ENCODE measurements around the gene MYO1D. TPM values are rescaled to one million over a fixed set of nuclear protein-coding genes. Genes with fewer than 3 reads are reported as not detected.

MYO1D gene
- total and polyA plus RNA-seq, 2 of the 13 experiments (the other 11 are each of a cell fraction or from before 2014, with no cell fraction given): 13.2 to 17.3 TPM

- Histone ChIP-seq H3K9me3 (ENCODE audit: low read length) (no peaks in the 10 kb centered on the region), H3K27ac (ENCODE audit: extremely low read length, insufficient read depth, low read length) (no peak overlapping the region), H3K9ac (ENCODE audit: insufficient read depth, low read depth, low read length) (no peak overlapping the region), H2AFZ (ENCODE audit: low read length) (no peak overlapping the region), H3K4me2 (ENCODE audit: low read depth, low read length) (no peak overlapping the region), H3K4me1 (ENCODE audit: insufficient read depth, low read length) (no peaks in the 10 kb centered on the region), H4K20me1 (ENCODE audit: insufficient read depth, low read length) (no peaks in the 10 kb centered on the region), H3K27me3 (ENCODE audit: control insufficient read depth in 1 of 2, insufficient read depth in 2 of 2, low read length in 2 of 2) (no peaks in the 10 kb centered on the region; a peak in 1 of 5 replicates), H3K36me3 (replicated peaks in 1 of 2; ENCODE audit: control insufficient read depth in 1 of 2, insufficient read depth in 2 of 2, low read length in 2 of 2) (no peaks in the 10 kb centered on the region), H3K79me2 (ENCODE audit: insufficient read depth, low read length) (no peaks in the 10 kb centered on the region), H3K4me3 (replicated peaks in 1 of 3; ENCODE audit: insufficient read depth in 1 of 3, low read depth in 2 of 3, low read length in 3 of 3) (no peak overlapping the region)
- ATAC-seq (no peak), FAIRE-seq (no peak), DNase-seq (ENCODE audit: low spot score) (no peak)
- 98% methylated on average over 2 of the region's 2 CpGs for WGBS (ENCODE audit: low lambda C conversion rate)
- intact Hi-C loops (cut with micrococcal nuclease; ENCODE audit: unreplicated experiment) (no loop called here), in situ Hi-C loops (cut with HindIII; ENCODE audit: extremely low pct_ligation_motif_present, low pct_unique_long_range_greater_than_20kb) (no loop called here)
- POLR2A ChIA-PET: no interaction called here
- BruUV-seq (replicated peaks): no TSS peak
- CTCF ChIA-PET (ENCODE audit: low intra/inter-chr PET ratio, low total read pairs): no interaction called here
- TF ChIP-seq RFX3 (CRISPR knock-in tag; IDR thresholded peaks at IDR 0.05) (no peak), NFKBIZ (CRISPR knock-in tag; IDR thresholded peaks at IDR 0.05) (no peak), ZNF468 (CRISPR knock-in tag; IDR thresholded peaks at IDR 0.05) (no peak), HNRNPUL1 (IDR thresholded peaks at IDR 0.05; ENCODE audit: low read depth, low read length) (no peak), NR2C2 (CRISPR knock-in tag; IDR thresholded peaks at IDR 0.05; ENCODE audit: borderline replicate concordance) (no peak), THRA (CRISPR knock-in tag; IDR thresholded peaks at IDR 0.05; ENCODE audit: borderline replicate concordance) (no peak), ZNF564 (CRISPR knock-in tag; IDR thresholded peaks at IDR 0.05) (no peak), ZNF224 (CRISPR knock-in tag; IDR thresholded peaks at IDR 0.05) (no peak), ZNF879 (CRISPR knock-in tag; IDR thresholded peaks at IDR 0.05) (no peak), MTF2 (CRISPR knock-in tag; IDR thresholded peaks at IDR 0.05; ENCODE audit: borderline replicate concordance) (no peak), ZEB1 (IDR thresholded peaks at IDR 0.05; ENCODE audit: insufficient replicate concordance, low read depth) (no peak), ZSCAN31 (CRISPR knock-in tag; IDR thresholded peaks at IDR 0.05; ENCODE audit: low read depth) (no peak), TMF1 (CRISPR knock-in tag; IDR thresholded peaks at IDR 0.05; ENCODE audit: low read depth) (no peak), ZNF816 (CRISPR knock-in tag; IDR thresholded peaks at IDR 0.05; ENCODE audit: borderline replicate concordance) (no peak), CEBPZ (IDR thresholded peaks at IDR 0.05; ENCODE audit: low read length) (no peak)
- TF ChIP-seq, protein P1, sequence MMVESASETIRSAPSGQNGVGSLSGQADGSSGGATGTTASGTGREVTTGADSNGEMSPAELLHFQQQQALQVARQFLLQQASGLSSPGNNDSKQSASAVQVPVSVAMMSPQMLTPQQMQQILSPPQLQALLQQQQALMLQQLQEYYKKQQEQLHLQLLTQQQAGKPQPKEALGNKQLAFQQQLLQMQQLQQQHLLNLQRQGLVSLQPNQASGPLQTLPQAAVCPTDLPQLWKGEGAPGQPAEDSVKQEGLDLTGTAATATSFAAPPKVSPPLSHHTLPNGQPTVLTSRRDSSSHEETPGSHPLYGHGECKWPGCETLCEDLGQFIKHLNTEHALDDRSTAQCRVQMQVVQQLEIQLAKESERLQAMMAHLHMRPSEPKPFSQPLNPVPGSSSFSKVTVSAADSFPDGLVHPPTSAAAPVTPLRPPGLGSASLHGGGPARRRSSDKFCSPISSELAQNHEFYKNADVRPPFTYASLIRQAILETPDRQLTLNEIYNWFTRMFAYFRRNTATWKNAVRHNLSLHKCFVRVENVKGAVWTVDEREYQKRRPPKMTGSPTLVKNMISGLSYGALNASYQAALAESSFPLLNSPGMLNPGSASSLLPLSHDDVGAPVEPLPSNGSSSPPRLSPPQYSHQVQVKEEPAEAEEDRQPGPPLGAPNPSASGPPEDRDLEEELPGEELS (CRISPR knock-in tag; IDR thresholded peaks at IDR 0.05): no peak
- TF ChIP-seq, protein P2, sequence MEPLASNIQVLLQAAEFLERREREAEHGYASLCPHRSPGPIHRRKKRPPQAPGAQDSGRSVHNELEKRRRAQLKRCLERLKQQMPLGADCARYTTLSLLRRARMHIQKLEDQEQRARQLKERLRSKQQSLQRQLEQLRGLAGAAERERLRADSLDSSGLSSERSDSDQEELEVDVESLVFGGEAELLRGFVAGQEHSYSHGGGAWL (CRISPR knock-in tag; IDR thresholded peaks at IDR 0.05): no peak
Observed at GRCh38 chr17:32699247-32699646, 177.7 kb downstream of the MYO1D start.

Measured in HepG2 (cell line).